ENCODE results near the gene FHL2.

The FHL2 gene

GRCh38 chr2:105313877-105314276, 85.0 kb downstream of the FHL2 start:
- DNase-seq (ENCODE audit: low spot score), result no peak

All from CD4-positive, alpha-beta T cell treated with Interleukin-2 at 100 ng/mL for 4 hours (primary cell).